K562 (cell line): ENCODE measurements around the gene DGCR8. TPM values are rescaled to one million over a fixed set of nuclear protein-coding genes. Genes with fewer than 3 reads are reported as not detected.
A peak's percentile ranks its signal among the peaks of the same experiment; 100 is the strongest.

Source experiments
- BCLAF1 ChIP-seq, 2 experiments: fragments of 450-650 bp in 1 of 2; IDR thresholded peaks; 2 replicates each; pipeline ENCODE4 v1.6.1; 2011 to 2017; ENCODE audit warnings: low read depth in 2 of 2, antibody characterized with exemption in 1 of 2, borderline replicate concordance in 1 of 2, low read length in 1 of 2, mild to moderate bottlenecking in 1 of 2, mixed read lengths in 1 of 2; ENCODE audit not compliant: control insufficient read depth in 1 of 2
- BRD4 ChIP-seq: fragments of 200-600 bp; sonication (generic); IDR thresholded peaks from 2 replicates; pipeline ENCODE4 v1.6.1; 2017; ENCODE audit warnings: inconsistent platforms
- CTBP1 ChIP-seq: fragments of 450-650 bp; IDR thresholded peaks from 2 replicates; pipeline ENCODE4 v1.6.1; 2016; ENCODE audit warnings: borderline replicate concordance
- GTF2F1 ChIP-seq: IDR thresholded peaks from 2 replicates; pipeline ENCODE4 v1.6.1; 2011; ENCODE audit warnings: low read depth, low read length, improper control_type of control experiment
- HNRNPL ChIP-seq: fragments of 200-400 bp; formaldehyde crosslinking; IDR thresholded peaks from 2 replicates; pipeline ENCODE4 v1.6.1; 2017; ENCODE audit warnings: low read depth, mild to moderate bottlenecking, low read length
- HSF4 ChIP-seq: fragments of 250-450 bp; sonication (Bioruptor Pico); IDR thresholded peaks from 2 replicates; pipeline ENCODE4 v2.1.2; 2022; ENCODE audit warnings: mild to moderate bottlenecking, moderate library complexity, borderline replicate concordance
- ILK ChIP-seq: fragments of 450-650 bp; IDR thresholded peaks from 2 replicates; pipeline ENCODE4 v1.6.1; 2016; ENCODE audit warnings: missing genetic modification characterization, low read depth, mild to moderate bottlenecking, missing compliant biosample characterization, moderate library complexity, borderline replicate concordance
- MAZ ChIP-seq, 2 experiments: fragments of 450-650 bp in 1 of 2; sonication (generic) in 1 of 2; formaldehyde crosslinking; IDR thresholded peaks in 1 of 2; conservative IDR thresholded peaks in 1 of 2; 2 replicates each; pipeline versions ENCODE4 v1.4.0 to v1.5.0; 2020; ENCODE audit warnings: mild to moderate bottlenecking in 1 of 2, missing genetic modification reagents in 1 of 2
- NR2C1 ChIP-seq, 2 experiments: fragments of 450-650 bp; IDR thresholded peaks; 2 replicates each; pipeline ENCODE4 v1.6.1; 2017; ENCODE audit warnings: mild to moderate bottlenecking in 2 of 2, antibody characterized with exemption in 1 of 2, inconsistent platforms in 1 of 2, missing compliant biosample characterization in 1 of 2, missing genetic modification characterization in 1 of 2
- SAFB2 ChIP-seq: fragments of 200-400 bp; formaldehyde crosslinking; IDR thresholded peaks from 2 replicates; pipeline ENCODE4 v1.6.1; 2018; ENCODE audit warnings: borderline replicate concordance, low read length, low read depth, moderate library complexity; ENCODE audit not compliant: severe bottlenecking
- SMARCC2 ChIP-seq: fragments of 450-650 bp; IDR thresholded peaks from 2 replicates; pipeline ENCODE4 v1.6.1; 2017; ENCODE audit warnings: antibody characterized with exemption, moderate library complexity, mild to moderate bottlenecking, low read depth
- TAF15 ChIP-seq: fragments of 200-400 bp; formaldehyde crosslinking; IDR thresholded peaks from 2 replicates; pipeline ENCODE4 v1.6.1; 2017; ENCODE audit warnings: mild to moderate bottlenecking, low read depth, low read length, moderate library complexity
- TAF7 ChIP-seq: fragments of 450-650 bp; IDR thresholded peaks from 2 replicates; pipeline ENCODE4 v1.6.1; 2016; ENCODE audit warnings: missing genetic modification characterization, missing compliant biosample characterization
- TCF7L2 ChIP-seq: fragments of 150-350 bp; IDR thresholded peaks from 2 replicates; pipeline ENCODE4 v1.6.1; 2016; ENCODE audit warnings: low read depth, mild to moderate bottlenecking, low read length, moderate library complexity
- THAP12 ChIP-seq: fragments of 250-450 bp; sonication (Bioruptor Pico); IDR thresholded peaks from 2 replicates; pipeline ENCODE4 v1.9.0; 2021; ENCODE audit warnings: mild to moderate bottlenecking, inconsistent platforms
- U2AF1 ChIP-seq: fragments of 200-400 bp; formaldehyde crosslinking; optimal IDR thresholded peaks from 2 replicates; pipeline ENCODE3; 2017; ENCODE audit warnings: mild to moderate bottlenecking, low read depth, low read length, moderate library complexity
- ZFP30 ChIP-seq: fragments of 250-450 bp; sonication (Bioruptor Pico); IDR thresholded peaks from 2 replicates; pipeline ENCODE4 v1.8.0; 2022; ENCODE audit warnings: moderate library complexity, mild to moderate bottlenecking, inconsistent platforms, borderline replicate concordance
- ZNF695 ChIP-seq: fragments of 450-650 bp; formaldehyde crosslinking; IDR thresholded peaks from 2 replicates; pipeline ENCODE4 v1.4.0; 2020; ENCODE audit warnings: mild to moderate bottlenecking, moderate library complexity
- ZNF707 ChIP-seq: fragments of 250-450 bp; sonication (Bioruptor Pico); conservative IDR thresholded peaks from 2 replicates; pipeline ENCODE4 v1.8.0; 2022; ENCODE audit warnings: inconsistent platforms, mild to moderate bottlenecking, moderate library complexity
- ZNF785 ChIP-seq: fragments of 250-450 bp; sonication (Bioruptor Pico); IDR thresholded peaks from 2 replicates; pipeline ENCODE4 v1.4.0; 2020; ENCODE audit warnings: mild to moderate bottlenecking
- ZNF830 ChIP-seq: fragments of 250-450 bp; sonication (Bioruptor Pico); IDR thresholded peaks from 2 replicates; pipeline ENCODE4 v1.5.0; 2021; ENCODE audit warnings: mild to moderate bottlenecking
- polyA plus RNA-seq, 8 experiments: library from polyadenylated mRNA; depleted of rRNA in 4 of 8; stranded (reverse) in 5 of 8; unstranded in 3 of 8; fragments of >200 nt; fragmentation: Nextera tagmentation in 2 of 8; fragmentation: Illumina TruSeq in 1 of 8; extraction: Ambion mirVana in 2 of 8; extraction: Trizol in 1 of 8; gene quantifications; 2 replicates each; pipeline versions ENCODE4 v1.2.1 to v1.2.3, GENCODE V29; 2011 to 2014; ENCODE audit warnings: inconsistent platforms in 1 of 8, missing spikeins in 1 of 8
- total RNA-seq, 7 experiments: library from RNA; depleted of rRNA in 6 of 7; stranded (reverse); fragments of >200 nt in 6 of 7; fragmentation: Illumina TruSeq in 2 of 7; extraction: Trizol in 2 of 7; gene quantifications; 2 replicates each; pipeline versions ENCODE4 v1.2.1 to v1.2.3, GENCODE V29; 2011 to 2021; ENCODE audit warnings: low replicate concordance in 1 of 7
- TF ChIP-seq, protein P1 (sequence below): fragments of 250-450 bp; sonication (Bioruptor Pico); IDR thresholded peaks from 2 replicates; pipeline ENCODE4 v1.5.1; 2021; ENCODE audit warnings: mild to moderate bottlenecking

Gene DGCR8
- total and polyA plus RNA-seq, 9 of the 15 experiments (the other 6 are each of a cell fraction or from before 2014, with no cell fraction given): 5.9 to 144 (median 80.1) TPM

DNA sequence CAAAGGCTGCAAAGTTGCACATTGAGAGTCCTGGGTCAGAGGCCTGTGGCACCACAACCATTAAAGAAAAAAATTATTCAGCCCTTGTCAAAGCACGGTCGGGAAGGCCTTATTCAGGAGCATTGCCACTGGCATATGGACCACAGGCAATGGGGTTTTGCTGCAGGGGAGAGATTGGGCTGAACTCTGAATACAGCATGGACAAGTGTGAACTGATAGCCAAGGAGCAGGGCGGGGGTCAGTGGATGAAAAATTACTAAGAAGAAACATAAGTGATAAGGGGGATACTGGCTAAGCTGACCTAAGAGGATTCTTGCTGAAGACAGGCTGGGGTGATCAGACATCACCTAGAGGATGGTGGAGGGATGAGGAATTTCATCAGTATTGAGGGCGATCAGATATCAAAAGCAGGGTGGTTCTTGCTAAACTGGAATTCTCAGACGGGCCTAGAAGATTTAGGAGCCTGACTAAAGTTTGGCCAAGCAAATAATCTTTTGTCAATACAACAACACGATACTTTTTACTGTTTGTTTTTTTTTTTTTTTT lies 3.3 kb upstream of the DGCR8 start (continued):
- TF ChIP-seq, protein P1, sequence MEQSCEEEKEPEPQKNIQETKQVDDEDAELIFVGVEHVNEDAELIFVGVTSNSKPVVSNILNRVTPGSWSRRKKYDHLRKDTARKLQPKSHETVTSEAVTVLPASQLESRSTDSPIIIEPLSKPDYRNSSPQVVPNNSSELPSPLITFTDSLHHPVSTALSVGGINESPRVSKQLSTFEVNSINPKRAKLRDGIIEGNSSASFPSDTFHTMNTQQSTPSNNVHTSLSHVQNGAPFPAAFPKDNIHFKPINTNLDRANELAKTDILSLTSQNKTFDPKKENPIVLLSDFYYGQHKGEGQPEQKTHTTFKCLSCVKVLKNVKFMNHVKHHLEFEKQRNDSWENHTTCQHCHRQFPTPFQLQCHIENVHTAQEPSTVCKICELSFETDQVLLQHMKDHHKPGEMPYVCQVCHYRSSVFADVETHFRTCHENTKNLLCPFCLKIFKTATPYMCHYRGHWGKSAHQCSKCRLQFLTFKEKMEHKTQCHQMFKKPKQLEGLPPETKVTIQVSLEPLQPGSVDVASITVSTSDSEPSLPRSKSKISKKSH (CRISPR knock-in tag): no peak
- TF ChIP-seq TCF7L2: no peak
- 0 out of 2 replicates have a peak, but pooled peaks have one; percentile 9 for TF ChIP-seq ZNF707 (CRISPR knock-in tag)
- no peak for TF ChIP-seq ILK (tag)
- TF ChIP-seq NR2C1 (IDR thresholded peaks at IDR 0.05): no peak
- no peak for TF ChIP-seq NR2C1 (tag; IDR thresholded peaks at IDR 0.05)
- no peak for TF ChIP-seq ZFP30
- no peak for TF ChIP-seq SAFB2
- TF ChIP-seq ZNF830 (CRISPR knock-in tag): no peak
- no peak for TF ChIP-seq HSF4 (CRISPR knock-in tag)
- no peak for TF ChIP-seq ZNF785 (CRISPR knock-in tag)
- peak in 1 of 2 experiments; percentile 49; a peak in 1 of 4 replicates for TF ChIP-seq MAZ (CRISPR knock-in tag; conservative IDR thresholded peaks at IDR 0.05 in 1 of 2, IDR thresholded peaks at IDR 0.05 in 1 of 2)
- TF ChIP-seq THAP12 (CRISPR knock-in tag): no peak
- TF ChIP-seq U2AF1: peak; percentile 56
- peak; percentile 53; the same call in 1 of the 2 replicates for TF ChIP-seq HNRNPL
- no peak for TF ChIP-seq GTF2F1
- TF ChIP-seq BRD4: no peak
- no peak for TF ChIP-seq ZNF695 (CRISPR knock-in tag)
- no peak for TF ChIP-seq SMARCC2
- peak; percentile 16; the same call in 1 of the 2 replicates for TF ChIP-seq TAF7 (tag)
- TF ChIP-seq BCLAF1 (IDR thresholded peaks at IDR 0.05; ENCODE audit: borderline replicate concordance in 1 of 2, control insufficient read depth in 1 of 2, low read depth in 2 of 2, low read length in 1 of 2): no peak
- no peak for TF ChIP-seq TAF15
- TF ChIP-seq CTBP1: no peak
